Upper lobe of right lung (tissue), 1 donor: ENCODE data around the gene CALD1. TPM values are rescaled to one million over a fixed set of nuclear protein-coding genes. Genes with fewer than 3 reads are reported as not detected.

Source experiments
- ATAC-seq: fragments of 200-7000 bp; cut with Tn5 transposase; one replicate; pipeline ENCODE4 v1.9.1; 2020; ENCODE audit warnings: mild to moderate bottlenecking, moderate library complexity
- DNase-seq: peaks from one replicate; pipeline ENCODE4 v3.0.0-alpha.2; 2020
- H3K27ac ChIP-seq: fragments of 200-600 bp; one replicate; pipeline ENCODE4 v1.8.0; 2022
- H3K27me3 ChIP-seq: fragments of 200-600 bp; one replicate; pipeline ENCODE4 v1.8.0; 2022; ENCODE audit warnings: mild to moderate bottlenecking
- H3K36me3 ChIP-seq: fragments of 200-600 bp; one replicate; pipeline ENCODE4 v1.8.0; 2022
- H3K4me1 ChIP-seq: fragments of 200-600 bp; one replicate; pipeline ENCODE4 v1.8.0; 2022
- H3K4me3 ChIP-seq: fragments of 200-600 bp; one replicate; pipeline ENCODE4 v1.8.0; 2022; ENCODE audit warnings: mild to moderate bottlenecking
- H3K9me3 ChIP-seq: fragments of 200-600 bp; one replicate; pipeline ENCODE4 v1.8.0; 2022
- CTCF ChIP-seq: fragments of 200-600 bp; IDR thresholded peaks from one replicate; pipeline ENCODE4 v1.8.0; 2022; ENCODE audit warnings: antibody characterized with exemption
- intact Hi-C: fragments of 100-400 bp; cut with DNase I; formaldehyde crosslinking; loops from one replicate; pipeline ENCODE4 v1.11.0; 2022
- total RNA-seq: library from RNA; stranded (reverse); fragmentation: NEBNext Ultra II Directional; extraction: Animal tissue kit (Norgen Biotek cat#: 25700); gene quantifications from one replicate; pipeline ENCODE4 v1.2.1, GENCODE V29; 2021
- donor health status: DM: no; HTN: yes; CAD: no; lungs with severe emphysema.

The CALD1 gene
- total RNA-seq, 1 donor from 2014 or later: 213 TPM

- ATAC-seq (no peak), DNase-seq (no peak)
- Histone ChIP-seq H3K4me3 (no peak overlapping the region), H3K27me3 (no peaks in the 10 kb centered on the region), H3K36me3 (no peaks in the 10 kb centered on the region), H3K4me1 (peaks cover 34% of the 10 kb centered on the region), H3K27ac (peak overlapping the region; percentile 51), H3K9me3 (no peaks in the 10 kb centered on the region)
- intact Hi-C loops: no loop called here
- no peak for TF ChIP-seq CTCF
Observed at GRCh38 chr7:134811765-134812164, 32.3 kb downstream of the CALD1 start.

- no peak overlapping the region for H3K4me3 ChIP-seq
- no peaks in the 10 kb centered on the region for H3K36me3 ChIP-seq
- no peaks in the 10 kb centered on the region for H3K9me3 ChIP-seq
- H3K27me3 ChIP-seq: no peaks in the 10 kb centered on the region
- peak overlapping the region; percentile 45 for H3K27ac ChIP-seq
- peaks cover 34% of the 10 kb centered on the region for H3K4me1 ChIP-seq
- ATAC-seq (peak; percentile 41), DNase-seq (no peak)
- intact Hi-C loops: no loop called here
- no peak for TF ChIP-seq CTCF
Observed at GRCh38 chr7:134813663-134814396, 34.4 kb downstream of the CALD1 start.

- intact Hi-C loops: no loop called here
- no peak for TF ChIP-seq CTCF
- DNase-seq (no peak), ATAC-seq (no peak)
- Histone ChIP-seq H3K4me1 (peaks cover 34% of the 10 kb centered on the region), H3K9me3 (no peaks in the 10 kb centered on the region), H3K4me3 (no peak overlapping the region), H3K27me3 (no peaks in the 10 kb centered on the region), H3K27ac (no peak overlapping the region), H3K36me3 (no peaks in the 10 kb centered on the region)
Observed at GRCh38 chr7:134814730-134815364, 35.4 kb downstream of the CALD1 start.

GRCh38 chr7:134818613-134819345 lies 39.3 kb downstream of the CALD1 start:
- Histone ChIP-seq H3K27ac (no peak overlapping the region), H3K9me3 (no peaks in the 10 kb centered on the region), H3K27me3 (no peaks in the 10 kb centered on the region), H3K36me3 (no peaks in the 10 kb centered on the region), H3K4me1 (peaks cover 7% of the 10 kb centered on the region), H3K4me3 (no peak overlapping the region)
- DNase-seq (no peak), ATAC-seq (no peak)
- no peak for TF ChIP-seq CTCF
- intact Hi-C loops: no loop called here

GRCh38 chr7:134819401-134819800 lies 40.0 kb downstream of the CALD1 start:
- H3K4me3 ChIP-seq: no peak overlapping the region
- H3K27ac ChIP-seq: no peak overlapping the region
- ATAC-seq: no peak

More at GRCh38 chr7:134819401-134819800, 40.0 kb downstream of the CALD1 start:
- Histone ChIP-seq H3K4me1 (peaks cover 7% of the 10 kb centered on the region), H3K9me3 (no peaks in the 10 kb centered on the region), H3K36me3 (no peaks in the 10 kb centered on the region), H3K27me3 (no peaks in the 10 kb centered on the region)
- intact Hi-C loops: no loop called here
- DNase-seq: no peak
- TF ChIP-seq CTCF: no peak
